Measurements from ENCODE around the gene CLIC1. TPM values are rescaled to one million over a fixed set of nuclear protein-coding genes. Genes with fewer than 3 reads are reported as not detected.
A peak's percentile ranks its signal among the peaks of the same experiment; 100 is the strongest.

CLIC1 gene
- total RNA-seq, 1 experiment from 2014 or later, result 374 TPM

- peaks cover 93% of the 10 kb centered on the region for H3K36me3 Mint-ChIP-seq (ENCODE audit: insufficient read depth, unreplicated experiment)
- DNase-seq, result peak; percentile 78 to 87
- peak overlapping the region; percentile 84 for H3K27ac Mint-ChIP-seq (ENCODE audit: unreplicated experiment)
- no peaks in the 10 kb centered on the region for H3K27me3 Mint-ChIP-seq (ENCODE audit: insufficient read depth, unreplicated experiment)
- TSS peak; percentile 41 for BruUV-seq (replicated peaks)
- H3K36me3 ChIP-seq (ENCODE audit: control insufficient read depth, insufficient read depth, low read length), result peaks cover 9% of the 10 kb centered on the region
- H3K9me3 ChIP-seq, result no peaks in the 10 kb centered on the region
- H3K4me3 ChIP-seq (ENCODE audit: low read depth, low read length), result peak overlapping the region; percentile 58
- TF ChIP-seq, protein P1, sequence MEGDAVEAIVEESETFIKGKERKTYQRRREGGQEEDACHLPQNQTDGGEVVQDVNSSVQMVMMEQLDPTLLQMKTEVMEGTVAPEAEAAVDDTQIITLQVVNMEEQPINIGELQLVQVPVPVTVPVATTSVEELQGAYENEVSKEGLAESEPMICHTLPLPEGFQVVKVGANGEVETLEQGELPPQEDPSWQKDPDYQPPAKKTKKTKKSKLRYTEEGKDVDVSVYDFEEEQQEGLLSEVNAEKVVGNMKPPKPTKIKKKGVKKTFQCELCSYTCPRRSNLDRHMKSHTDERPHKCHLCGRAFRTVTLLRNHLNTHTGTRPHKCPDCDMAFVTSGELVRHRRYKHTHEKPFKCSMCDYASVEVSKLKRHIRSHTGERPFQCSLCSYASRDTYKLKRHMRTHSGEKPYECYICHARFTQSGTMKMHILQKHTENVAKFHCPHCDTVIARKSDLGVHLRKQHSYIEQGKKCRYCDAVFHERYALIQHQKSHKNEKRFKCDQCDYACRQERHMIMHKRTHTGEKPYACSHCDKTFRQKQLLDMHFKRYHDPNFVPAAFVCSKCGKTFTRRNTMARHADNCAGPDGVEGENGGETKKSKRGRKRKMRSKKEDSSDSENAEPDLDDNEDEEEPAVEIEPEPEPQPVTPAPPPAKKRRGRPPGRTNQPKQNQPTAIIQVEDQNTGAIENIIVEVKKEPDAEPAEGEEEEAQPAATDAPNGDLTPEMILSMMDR (IDR thresholded peaks at IDR 0.05; ENCODE audit: insufficient read depth in 1 of 2, low read depth in 1 of 2, low read length in 1 of 2, severe bottlenecking in 1 of 2, unreplicated experiment in 1 of 2), result peak in 1 of 2 experiments; percentile 14
- H3K4me1 ChIP-seq, result peaks cover 16% of the 10 kb centered on the region
- H3K9me3 Mint-ChIP-seq (ENCODE audit: unreplicated experiment), result no peaks in the 10 kb centered on the region
- H3K4me1 Mint-ChIP-seq (ENCODE audit: low read depth, unreplicated experiment), result peaks cover 27% of the 10 kb centered on the region
- H3K27me3 ChIP-seq (replicated peaks; ENCODE audit: control insufficient read depth, insufficient read depth, low read length), result no peaks in the 10 kb centered on the region
- POLR2A ChIA-PET, result interaction anchor here (0.5 to 2.0 kb wide), 12 partner anchors 8 to 133 kb away, joined by 3 to 59 read pairs (median 6); partner anchors contain the start of genes ABHD16A, HSPA1A, HSPA1B and HSPA1L
- peak overlapping the region; percentile 87 for H3K4me3 Mint-ChIP-seq (ENCODE audit: unreplicated experiment)
- CTCF ChIA-PET, result interaction anchor here (0.6 to 2.5 kb wide), 17 partner anchors 9 to 414 kb away, joined by 3 to 30 read pairs (median 4); partner anchors contain the start of genes HSPA1B, LSM2, LY6G5C and MSH5
- intact Hi-C loops (cut with micrococcal nuclease; ENCODE audit: unreplicated experiment), result loop anchor here (1.0 kb wide), 6 partner anchors 8 to 100 kb away; no protein-coding TSS in a partner anchor
Observed at GRCh38 chr6:31729979-31730630, 6.2 kb downstream of the CLIC1 start.

GRCh38 chr6:31729515-31729978 lies 6.8 kb downstream of the CLIC1 start:
- intact Hi-C loops (cut with micrococcal nuclease; ENCODE audit: unreplicated experiment), result loop anchor here (1.0 kb wide), 5 partner anchors 34 to 101 kb away; no protein-coding TSS in a partner anchor
- H3K4me1 Mint-ChIP-seq (ENCODE audit: low read depth, unreplicated experiment), result peaks cover 27% of the 10 kb centered on the region
- H3K9me3 Mint-ChIP-seq (ENCODE audit: unreplicated experiment), result no peaks in the 10 kb centered on the region
- TF ChIP-seq, protein P1 (IDR thresholded peaks at IDR 0.05; ENCODE audit: insufficient read depth in 1 of 2, low read depth in 1 of 2, low read length in 1 of 2, severe bottlenecking in 1 of 2, unreplicated experiment in 1 of 2), result peak; percentile 75 to 89
- peak; percentile 94 for DNase-seq
- H3K27me3 ChIP-seq (replicated peaks; ENCODE audit: control insufficient read depth, insufficient read depth, low read length), result no peaks in the 10 kb centered on the region
- no peaks in the 10 kb centered on the region for H3K9me3 ChIP-seq
- H3K27me3 Mint-ChIP-seq (ENCODE audit: insufficient read depth, unreplicated experiment), result no peaks in the 10 kb centered on the region
- H3K36me3 ChIP-seq (ENCODE audit: control insufficient read depth, insufficient read depth, low read length), result peaks cover 9% of the 10 kb centered on the region
- H3K4me3 ChIP-seq (ENCODE audit: low read depth, low read length), result peak overlapping the region; percentile 58
- H3K36me3 Mint-ChIP-seq (ENCODE audit: insufficient read depth, unreplicated experiment), result peaks cover 87% of the 10 kb centered on the region
- ChIA-PET POLR2A (interaction anchor here (0.6 to 2.0 kb wide), 13 partner anchors 9 to 133 kb away, joined by 3 to 59 read pairs (median 5); partner anchors contain the start of genes ABHD16A, HSPA1A, HSPA1B and HSPA1L), CTCF (interaction anchor here (0.6 to 2.5 kb wide), 17 partner anchors 10 to 415 kb away, joined by 3 to 30 read pairs (median 4); partner anchors contain the start of genes HSPA1B, LSM2, LY6G5C and MSH5)
- peak overlapping the region; percentile 84 for H3K27ac Mint-ChIP-seq (ENCODE audit: unreplicated experiment)
- BruUV-seq (replicated peaks), result no TSS peak
- H3K4me3 Mint-ChIP-seq (ENCODE audit: unreplicated experiment), result peak overlapping the region; percentile 87
- peaks cover 13% of the 10 kb centered on the region for H3K4me1 ChIP-seq

DNA sequence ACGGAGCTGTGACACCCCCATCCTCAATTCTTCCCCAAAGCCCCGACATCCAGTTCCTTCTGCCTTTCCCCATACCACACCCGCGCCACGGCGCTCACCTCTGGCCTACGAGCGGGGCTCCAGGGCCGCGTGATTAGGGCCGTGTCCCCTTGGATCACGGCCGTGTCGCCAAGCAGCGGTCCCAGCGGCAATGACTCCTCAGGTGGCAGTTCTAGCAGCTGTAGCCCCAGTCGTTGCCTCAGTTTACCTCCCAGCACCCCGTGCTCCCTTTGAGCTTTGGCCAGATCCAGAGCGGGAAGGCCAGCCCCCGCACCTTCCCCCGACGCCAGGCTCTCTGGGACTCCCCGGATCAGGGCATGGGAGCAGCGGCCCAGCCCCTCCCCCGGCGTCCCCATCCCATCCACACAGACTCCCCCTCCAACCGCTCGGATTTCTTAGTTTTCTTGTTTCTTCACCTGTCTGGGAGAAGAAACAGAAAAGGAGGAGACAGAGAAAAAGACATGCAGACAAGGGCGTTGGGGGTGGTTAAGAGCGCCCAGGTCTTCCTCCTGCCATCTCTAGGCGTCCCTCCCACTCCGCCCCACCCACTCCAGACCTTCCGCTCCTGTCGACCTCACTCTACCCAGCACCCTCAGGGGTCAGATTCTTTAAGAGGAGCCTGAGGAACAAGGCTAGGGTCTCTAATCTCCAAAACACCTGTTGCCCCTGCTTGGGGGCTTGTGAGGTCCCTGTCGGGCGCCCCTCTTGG lies 7.4 kb downstream of the CLIC1 start, which contains the start of gene DDAH2:
Gene DDAH2, minus strand, starts transcription at position 533 of the 748 bp plus-strand sequence. Its CDS starts 138 bp downstream, at position 395.
- peaks cover 26% of the 10 kb centered on the region for H3K4me1 Mint-ChIP-seq (ENCODE audit: low read depth, unreplicated experiment)
- intact Hi-C loops (cut with micrococcal nuclease; ENCODE audit: unreplicated experiment), result loop anchor here (1.0 kb wide), 5 partner anchors 34 to 101 kb away; no protein-coding TSS in a partner anchor

More for the DNA sequence above, 7.4 kb downstream of the CLIC1 start, which contains the start of gene DDAH2:
- H3K27me3 Mint-ChIP-seq (ENCODE audit: insufficient read depth, unreplicated experiment), result no peaks in the 10 kb centered on the region
- H3K4me3 Mint-ChIP-seq (ENCODE audit: unreplicated experiment), result peak within 1 kb of the TSS; percentile 87
- Histone ChIP-seq H3K4me1 (peaks cover 7% of the 10 kb centered on the region; the same call in 1 of the 2 replicates), H3K27me3 (replicated peaks; ENCODE audit: control insufficient read depth, insufficient read depth, low read length) (no peaks in the 10 kb centered on the region), H3K36me3 (ENCODE audit: control insufficient read depth, insufficient read depth, low read length) (peaks cover 9% of the 10 kb centered on the region), H3K9me3 (no peaks in the 10 kb centered on the region), H3K4me3 (ENCODE audit: low read depth, low read length) (peak within 1 kb of the TSS; percentile 58)
- TF ChIP-seq, protein P1 (IDR thresholded peaks at IDR 0.05; ENCODE audit: insufficient read depth in 1 of 2, low read depth in 1 of 2, low read length in 1 of 2, severe bottlenecking in 1 of 2, unreplicated experiment in 1 of 2), result no peak
- H3K36me3 Mint-ChIP-seq (ENCODE audit: insufficient read depth, unreplicated experiment), result peaks cover 81% of the 10 kb centered on the region
- ChIA-PET CTCF (interaction anchor here (0.9 to 2.5 kb wide), 13 partner anchors 10 to 182 kb away, joined by 3 to 30 read pairs (median 4); partner anchors contain the start of genes HSPA1B, LSM2, LY6G5C and MSH5), POLR2A (interaction anchor here (0.6 to 2.0 kb wide), 10 partner anchors 10 to 93 kb away, joined by 3 to 59 read pairs (median 4); partner anchors contain the start of genes ABHD16A, HSPA1A, HSPA1L and MSH5)
- peak within 1 kb of the TSS; percentile 84 for H3K27ac Mint-ChIP-seq (ENCODE audit: unreplicated experiment)
- BruUV-seq (replicated peaks), result TSS peak; percentile 23
- H3K9me3 Mint-ChIP-seq (ENCODE audit: unreplicated experiment), result no peaks in the 10 kb centered on the region
- DNase-seq, result no peak
